Panc1 (cell line): Measurements from ENCODE around the gene GC. TPM values are rescaled to one million over a fixed set of nuclear protein-coding genes. Genes with fewer than 3 reads are reported as not detected.

Experiments used
- ATAC-seq: fragments of 200-7000 bp; cut with Tn5 transposase; 2 replicates; pipeline ENCODE4 v1.9.1; 2020; ENCODE audit warnings: mild to moderate bottlenecking, moderate library complexity
- BruUV-seq: library from RNA; stranded (reverse); fragments of 400-500 nt; replicated peaks from 2 replicates; lab custom pipeline; 2021; lab: Mats Ljungman, UMichigan
- CTCF ChIA-PET: fragments of 300-600 bp; sonication (Branson Sonifier 250); formaldehyde crosslinking; loops from one replicate; lab custom pipeline; 2022; ENCODE audit warnings: antibody characterized with exemption; lab: Charles Lee
- POLR2A ChIA-PET: fragments of 300-600 bp; sonication (Branson Sonifier 250); formaldehyde crosslinking; loops from one replicate; lab custom pipeline; 2022; ENCODE audit warnings: antibody characterized with exemption; lab: Charles Lee
- DNase-seq: peaks from one replicate; pipeline ENCODE4 v3.0.0-alpha.2; 2010; ENCODE audit warnings: low read depth, low spot score
- H3K27ac ChIP-seq: 2 replicates; pipeline ENCODE4 v1.5.1; 2011; ENCODE audit warnings: mild to moderate bottlenecking, low read length, inconsistent platforms
- H3K27me3 ChIP-seq: fragments of 200-500 bp; sonication (Bioruptor generic); 2 replicates; pipeline ENCODE4 v1.6.0; 2014; ENCODE audit warnings: low read length, inconsistent platforms; ENCODE audit not compliant: control insufficient read depth, insufficient read depth
- H3K36me3 ChIP-seq: fragments of 200-500 bp; sonication (Bioruptor generic); 2 replicates; pipeline ENCODE4 v1.5.1; 2014; ENCODE audit warnings: inconsistent platforms, mild to moderate bottlenecking, low read length, moderate library complexity; ENCODE audit not compliant: control insufficient read depth, insufficient read depth
- H3K4me1 ChIP-seq: 2 replicates; pipeline ENCODE4 v1.5.1; 2011; ENCODE audit warnings: inconsistent platforms, mild to moderate bottlenecking, low read length, moderate library complexity; ENCODE audit not compliant: control insufficient read depth, insufficient read depth
- H3K4me3 ChIP-seq, 2 experiments: 2 replicates each; pipeline ENCODE4 v1.5.1; 2011 to 2012; ENCODE audit warnings: low read depth in 2 of 2, low read length in 2 of 2, mild to moderate bottlenecking in 2 of 2, inconsistent platforms in 1 of 2, moderate library complexity in 1 of 2
- H3K9me3 ChIP-seq: fragments of 200-500 bp; sonication (Bioruptor generic); 2 replicates; pipeline ENCODE4 v1.5.1; 2014; ENCODE audit warnings: low read depth, mild to moderate bottlenecking, inconsistent platforms, low read length, moderate library complexity; ENCODE audit not compliant: control insufficient read depth, insufficient read depth
- POLR2AphosphoS5 ChIP-seq: IDR thresholded peaks from 2 replicates; pipeline ENCODE4 v1.6.1; 2012; ENCODE audit warnings: mild to moderate bottlenecking, low read depth, low read length, moderate library complexity
- SIN3A ChIP-seq: IDR thresholded peaks from 2 replicates; pipeline ENCODE4 v1.6.1; 2012; ENCODE audit warnings: low read depth, mild to moderate bottlenecking, low read length, moderate library complexity, borderline replicate concordance; ENCODE audit not compliant: insufficient read depth
- TCF7L2 ChIP-seq: IDR thresholded peaks from 2 replicates; pipeline ENCODE4 v1.6.1; 2011; ENCODE audit warnings: mild to moderate bottlenecking, low read depth, low read length, inconsistent platforms
- in situ Hi-C: cut with HindIII; loops from 2 replicates; pipeline ENCODE4 v1.10.0; 2016; ENCODE audit warnings: low sequenced_read_pairs, low pct_unique_long_range_greater_than_20kb
- intact Hi-C: fragments of 100-400 bp; cut with micrococcal nuclease; formaldehyde crosslinking; loops from one replicate; pipeline ENCODE4 v1.10.0; 2022; ENCODE audit not compliant: unreplicated experiment
- total RNA-seq: library from RNA; stranded (reverse); gene quantifications from one replicate; pipeline ENCODE4 v1.2.1, GENCODE V29; 2021; ENCODE audit not compliant: unreplicated experiment
- TF ChIP-seq, protein P1 (sequence below), 2 experiments: IDR thresholded peaks; 2 replicates each; pipeline ENCODE4 v1.6.1; 2011 to 2012; ENCODE audit warnings: low read depth in 2 of 2, control low read depth in 1 of 2, low read length in 1 of 2, mild to moderate bottlenecking in 1 of 2, moderate library complexity in 1 of 2; ENCODE audit not compliant: insufficient read depth in 1 of 2
- TF ChIP-seq, protein P2 (sequence below): fragments of 450-650 bp; IDR thresholded peaks from 2 replicates; pipeline ENCODE4 v1.5.1; 2017; ENCODE audit warnings: mild to moderate bottlenecking

GC gene
- total RNA-seq, 1 experiment from 2014 or later: 0.31 TPM

DNA sequence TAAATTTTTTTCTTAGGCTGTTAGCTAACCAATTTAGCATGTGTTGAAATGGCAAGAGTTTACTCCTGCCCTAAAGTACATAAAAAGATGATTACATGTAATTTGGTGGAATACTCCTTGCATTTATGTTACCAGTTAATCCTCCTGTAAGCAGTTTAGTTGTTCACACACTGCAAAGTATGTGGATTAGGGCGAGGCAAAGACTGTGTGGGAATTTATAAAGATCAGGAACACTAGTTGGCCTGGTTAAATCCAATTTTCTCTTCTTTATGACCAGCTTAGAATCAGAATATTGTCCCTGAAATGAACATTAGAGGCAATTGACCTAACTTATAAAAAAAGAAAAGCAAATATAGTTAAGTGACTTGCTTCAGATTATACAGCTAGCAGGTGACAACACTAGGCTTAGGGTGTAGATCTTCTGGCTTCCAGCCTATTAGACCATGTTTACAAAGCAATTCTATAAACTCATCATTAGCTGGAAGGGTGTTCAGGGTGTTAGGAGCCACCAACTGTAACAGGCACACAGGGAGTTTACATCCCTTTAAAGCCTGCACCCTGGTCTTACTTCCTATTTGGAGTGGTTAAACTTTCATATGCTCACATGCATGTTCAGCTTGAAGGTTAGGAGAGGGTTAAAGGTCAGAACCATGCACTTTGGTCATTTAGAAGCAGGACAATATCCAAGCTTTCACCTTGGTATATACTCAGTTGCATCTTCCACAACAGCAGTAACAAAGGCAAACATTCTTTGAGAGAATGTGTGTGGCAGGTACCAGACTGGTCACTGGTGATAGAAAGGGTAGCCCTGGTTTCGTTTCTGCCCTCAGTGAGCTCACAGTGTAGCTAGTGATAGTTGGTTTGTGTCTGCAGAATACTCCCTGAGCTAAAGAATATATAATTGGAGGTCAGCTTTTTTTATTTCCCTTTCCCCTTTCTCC lies 72.6 kb downstream of the GC start:
- ChIA-PET CTCF (interaction anchor here (0.6 to 0.9 kb wide), 2 partner anchors 205 to 1112 kb away, joined by 3 to 4 read pairs; no protein-coding TSS in a partner anchor), POLR2A (no interaction called here)
- no peaks in the 10 kb centered on the region for H3K9me3 ChIP-seq
- BruUV-seq: no TSS peak
- no peaks in the 10 kb centered on the region for H3K27me3 ChIP-seq
- TF ChIP-seq, protein P1, sequence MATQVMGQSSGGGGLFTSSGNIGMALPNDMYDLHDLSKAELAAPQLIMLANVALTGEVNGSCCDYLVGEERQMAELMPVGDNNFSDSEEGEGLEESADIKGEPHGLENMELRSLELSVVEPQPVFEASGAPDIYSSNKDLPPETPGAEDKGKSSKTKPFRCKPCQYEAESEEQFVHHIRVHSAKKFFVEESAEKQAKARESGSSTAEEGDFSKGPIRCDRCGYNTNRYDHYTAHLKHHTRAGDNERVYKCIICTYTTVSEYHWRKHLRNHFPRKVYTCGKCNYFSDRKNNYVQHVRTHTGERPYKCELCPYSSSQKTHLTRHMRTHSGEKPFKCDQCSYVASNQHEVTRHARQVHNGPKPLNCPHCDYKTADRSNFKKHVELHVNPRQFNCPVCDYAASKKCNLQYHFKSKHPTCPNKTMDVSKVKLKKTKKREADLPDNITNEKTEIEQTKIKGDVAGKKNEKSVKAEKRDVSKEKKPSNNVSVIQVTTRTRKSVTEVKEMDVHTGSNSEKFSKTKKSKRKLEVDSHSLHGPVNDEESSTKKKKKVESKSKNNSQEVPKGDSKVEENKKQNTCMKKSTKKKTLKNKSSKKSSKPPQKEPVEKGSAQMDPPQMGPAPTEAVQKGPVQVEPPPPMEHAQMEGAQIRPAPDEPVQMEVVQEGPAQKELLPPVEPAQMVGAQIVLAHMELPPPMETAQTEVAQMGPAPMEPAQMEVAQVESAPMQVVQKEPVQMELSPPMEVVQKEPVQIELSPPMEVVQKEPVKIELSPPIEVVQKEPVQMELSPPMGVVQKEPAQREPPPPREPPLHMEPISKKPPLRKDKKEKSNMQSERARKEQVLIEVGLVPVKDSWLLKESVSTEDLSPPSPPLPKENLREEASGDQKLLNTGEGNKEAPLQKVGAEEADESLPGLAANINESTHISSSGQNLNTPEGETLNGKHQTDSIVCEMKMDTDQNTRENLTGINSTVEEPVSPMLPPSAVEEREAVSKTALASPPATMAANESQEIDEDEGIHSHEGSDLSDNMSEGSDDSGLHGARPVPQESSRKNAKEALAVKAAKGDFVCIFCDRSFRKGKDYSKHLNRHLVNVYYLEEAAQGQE (IDR thresholded peaks at IDR 0.05; ENCODE audit: insufficient read depth in 1 of 2, low read depth in 2 of 2, low read length in 1 of 2): no peak
- TF ChIP-seq POLR2AphosphoS5 (no peak), SIN3A (no peak), TCF7L2 (no peak)
- TF ChIP-seq, protein P2, sequence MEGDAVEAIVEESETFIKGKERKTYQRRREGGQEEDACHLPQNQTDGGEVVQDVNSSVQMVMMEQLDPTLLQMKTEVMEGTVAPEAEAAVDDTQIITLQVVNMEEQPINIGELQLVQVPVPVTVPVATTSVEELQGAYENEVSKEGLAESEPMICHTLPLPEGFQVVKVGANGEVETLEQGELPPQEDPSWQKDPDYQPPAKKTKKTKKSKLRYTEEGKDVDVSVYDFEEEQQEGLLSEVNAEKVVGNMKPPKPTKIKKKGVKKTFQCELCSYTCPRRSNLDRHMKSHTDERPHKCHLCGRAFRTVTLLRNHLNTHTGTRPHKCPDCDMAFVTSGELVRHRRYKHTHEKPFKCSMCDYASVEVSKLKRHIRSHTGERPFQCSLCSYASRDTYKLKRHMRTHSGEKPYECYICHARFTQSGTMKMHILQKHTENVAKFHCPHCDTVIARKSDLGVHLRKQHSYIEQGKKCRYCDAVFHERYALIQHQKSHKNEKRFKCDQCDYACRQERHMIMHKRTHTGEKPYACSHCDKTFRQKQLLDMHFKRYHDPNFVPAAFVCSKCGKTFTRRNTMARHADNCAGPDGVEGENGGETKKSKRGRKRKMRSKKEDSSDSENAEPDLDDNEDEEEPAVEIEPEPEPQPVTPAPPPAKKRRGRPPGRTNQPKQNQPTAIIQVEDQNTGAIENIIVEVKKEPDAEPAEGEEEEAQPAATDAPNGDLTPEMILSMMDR: no peak
- no peak overlapping the region for H3K4me3 ChIP-seq
- no peak for ATAC-seq
- no peak for DNase-seq
- no peak overlapping the region for H3K27ac ChIP-seq
- in situ Hi-C loops (no loop called here), intact Hi-C loops (loop anchor here (5.0 kb wide), 2 partner anchors 439 to 484 kb away; no protein-coding TSS in a partner anchor)
- H3K4me1 ChIP-seq: no peaks in the 10 kb centered on the region
- H3K36me3 ChIP-seq: no peaks in the 10 kb centered on the region

DNA sequence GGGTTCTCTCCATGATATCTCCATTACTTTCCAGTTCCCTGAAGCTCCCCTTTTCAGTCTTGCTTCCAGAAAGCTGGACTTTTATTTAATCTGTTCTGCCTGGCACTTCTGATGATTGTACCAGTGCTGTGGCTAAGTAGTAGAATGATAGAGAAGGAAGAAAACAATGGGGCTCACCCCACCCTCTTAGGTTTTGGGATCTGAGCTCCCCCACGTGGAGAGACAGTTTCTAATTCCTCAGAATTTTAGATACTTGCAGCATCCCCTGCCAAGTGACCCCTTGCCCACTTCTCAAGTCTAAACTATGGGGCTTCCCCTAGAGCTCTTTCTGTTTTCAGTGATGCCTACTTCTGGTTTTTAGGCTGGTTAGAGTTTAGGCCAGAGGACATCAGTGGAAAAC lies 73.9 kb downstream of the GC start:
- no peaks in the 10 kb centered on the region for H3K9me3 ChIP-seq
- DNase-seq (no peak), ATAC-seq (no peak)
- in situ Hi-C loops (no loop called here), intact Hi-C loops (loop anchor here (5.0 kb wide), 2 partner anchors 438 to 483 kb away; no protein-coding TSS in a partner anchor)
- no TSS peak for BruUV-seq
- ChIA-PET POLR2A (no interaction called here), CTCF (no interaction called here)
- no peaks in the 10 kb centered on the region for H3K36me3 ChIP-seq
- TF ChIP-seq, protein P2: peak; percentile 14
- TF ChIP-seq, protein P1 (IDR thresholded peaks at IDR 0.05; ENCODE audit: insufficient read depth in 1 of 2, low read depth in 2 of 2, low read length in 1 of 2): no peak
- TF ChIP-seq POLR2AphosphoS5 (no peak), SIN3A (no peak)
- no peak overlapping the region for H3K27ac ChIP-seq
- no peaks in the 10 kb centered on the region for H3K4me1 ChIP-seq
- no peak overlapping the region for H3K4me3 ChIP-seq
- H3K27me3 ChIP-seq: no peaks in the 10 kb centered on the region
